Left ventricle myocardium inferior (tissue), 1 donor: ENCODE data around the gene TMPRSS3. TPM values are rescaled to one million over a fixed set of nuclear protein-coding genes. Genes with fewer than 3 reads are reported as not detected.

Experiments
- DNase-seq: peaks from one replicate; pipeline ENCODE4 v3.0.0-alpha.2; 2020
- H3K27ac ChIP-seq: fragments of 200-600 bp; replicated peaks from 2 replicates; pipeline ENCODE4 v1.8.0; 2021
- H3K27me3 ChIP-seq: fragments of 200-600 bp; 2 replicates; pipeline ENCODE4 v1.8.0; 2021; ENCODE audit warnings: low read depth
- H3K36me3 ChIP-seq: fragments of 200-600 bp; 2 replicates; pipeline ENCODE4 v1.8.0; 2021
- H3K4me1 ChIP-seq: fragments of 200-600 bp; 2 replicates; pipeline ENCODE4 v1.8.0; 2021
- H3K4me3 ChIP-seq: fragments of 200-600 bp; 2 replicates; pipeline ENCODE4 v1.8.0; 2021; ENCODE audit warnings: mild to moderate bottlenecking, moderate library complexity
- H3K9me3 ChIP-seq: fragments of 200-600 bp; replicated peaks from 2 replicates; pipeline ENCODE4 v1.8.0; 2021
- intact Hi-C: fragments of 100-400 bp; cut with micrococcal nuclease; formaldehyde crosslinking; loops from one replicate; pipeline ENCODE4 v1.11.0; 2022
- total RNA-seq: library from RNA; stranded (reverse); fragmentation: NEBNext Ultra II Directional; extraction: Animal tissue kit (Norgen Biotek cat#: 25700); gene quantifications from one replicate; pipeline ENCODE4 v1.2.1, GENCODE V29; 2021
- TF ChIP-seq, protein P1 (sequence below): fragments of 200-600 bp; IDR thresholded peaks from 2 replicates; pipeline ENCODE4 v1.8.0; 2021; ENCODE audit warnings: antibody characterized with exemption, mild to moderate bottlenecking, borderline replicate concordance
- donor health status: DM: no; HTN: yes; CAD: no; lungs with severe emphysema.

Gene TMPRSS3
- total RNA-seq, 1 donor from 2014 or later = not detected

DNA sequence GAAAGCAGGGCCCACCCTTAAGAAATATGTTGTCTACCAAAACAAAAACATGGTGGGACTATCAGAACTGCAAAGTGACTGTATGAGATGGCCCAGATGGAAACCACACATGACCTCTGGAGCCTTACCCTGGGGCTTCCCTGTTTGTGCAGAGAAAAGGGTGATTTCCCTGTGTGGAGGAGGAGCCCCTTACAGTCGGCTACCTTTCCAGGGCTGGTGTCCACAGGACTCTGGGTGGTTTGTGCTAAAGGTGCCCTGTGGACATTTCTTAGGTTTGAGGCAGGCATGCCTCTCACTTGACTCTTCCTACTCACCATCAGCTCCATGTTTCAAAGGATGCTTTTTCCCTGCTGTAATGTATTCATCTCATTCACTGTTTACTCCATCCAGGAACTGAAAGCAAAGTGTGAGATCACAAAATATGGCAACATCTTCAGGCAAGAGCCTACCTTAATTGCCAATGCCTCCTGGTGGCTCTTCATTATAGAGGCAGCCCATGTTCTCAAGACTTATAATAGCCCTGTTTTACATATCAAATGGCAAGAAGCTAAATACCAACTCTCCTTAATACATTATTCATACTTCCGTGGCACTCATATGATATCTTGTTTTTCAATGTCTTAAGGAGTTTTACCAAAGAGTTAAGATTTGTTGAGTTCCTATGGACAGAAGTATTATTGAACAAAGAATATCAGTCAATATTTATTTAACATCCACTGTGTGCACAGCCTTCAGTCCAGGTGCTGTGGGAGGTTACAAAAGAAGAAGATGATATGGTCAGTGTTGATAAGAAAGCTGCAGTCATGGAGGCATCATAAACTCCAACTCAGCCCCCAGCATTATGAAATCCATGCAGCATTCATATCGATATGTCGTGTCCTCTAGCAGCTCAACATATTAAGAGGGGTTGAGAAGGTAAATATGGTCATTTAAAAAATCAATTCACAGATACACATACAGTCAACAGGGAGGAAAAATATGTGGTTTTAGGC, 65.2 kb downstream of the TMPRSS3 start:
- no peaks in the 10 kb centered on the region for H3K4me1 ChIP-seq
- TF ChIP-seq, protein P1, sequence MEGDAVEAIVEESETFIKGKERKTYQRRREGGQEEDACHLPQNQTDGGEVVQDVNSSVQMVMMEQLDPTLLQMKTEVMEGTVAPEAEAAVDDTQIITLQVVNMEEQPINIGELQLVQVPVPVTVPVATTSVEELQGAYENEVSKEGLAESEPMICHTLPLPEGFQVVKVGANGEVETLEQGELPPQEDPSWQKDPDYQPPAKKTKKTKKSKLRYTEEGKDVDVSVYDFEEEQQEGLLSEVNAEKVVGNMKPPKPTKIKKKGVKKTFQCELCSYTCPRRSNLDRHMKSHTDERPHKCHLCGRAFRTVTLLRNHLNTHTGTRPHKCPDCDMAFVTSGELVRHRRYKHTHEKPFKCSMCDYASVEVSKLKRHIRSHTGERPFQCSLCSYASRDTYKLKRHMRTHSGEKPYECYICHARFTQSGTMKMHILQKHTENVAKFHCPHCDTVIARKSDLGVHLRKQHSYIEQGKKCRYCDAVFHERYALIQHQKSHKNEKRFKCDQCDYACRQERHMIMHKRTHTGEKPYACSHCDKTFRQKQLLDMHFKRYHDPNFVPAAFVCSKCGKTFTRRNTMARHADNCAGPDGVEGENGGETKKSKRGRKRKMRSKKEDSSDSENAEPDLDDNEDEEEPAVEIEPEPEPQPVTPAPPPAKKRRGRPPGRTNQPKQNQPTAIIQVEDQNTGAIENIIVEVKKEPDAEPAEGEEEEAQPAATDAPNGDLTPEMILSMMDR = no peak
- no peak for DNase-seq
- H3K9me3 ChIP-seq = peaks cover 29% of the 10 kb centered on the region
- intact Hi-C loops = no loop called here
- peaks cover 33% of the 10 kb centered on the region for H3K27me3 ChIP-seq
- H3K4me3 ChIP-seq = no peak overlapping the region
- no peak overlapping the region for H3K27ac ChIP-seq
- H3K36me3 ChIP-seq = no peaks in the 10 kb centered on the region

DNA sequence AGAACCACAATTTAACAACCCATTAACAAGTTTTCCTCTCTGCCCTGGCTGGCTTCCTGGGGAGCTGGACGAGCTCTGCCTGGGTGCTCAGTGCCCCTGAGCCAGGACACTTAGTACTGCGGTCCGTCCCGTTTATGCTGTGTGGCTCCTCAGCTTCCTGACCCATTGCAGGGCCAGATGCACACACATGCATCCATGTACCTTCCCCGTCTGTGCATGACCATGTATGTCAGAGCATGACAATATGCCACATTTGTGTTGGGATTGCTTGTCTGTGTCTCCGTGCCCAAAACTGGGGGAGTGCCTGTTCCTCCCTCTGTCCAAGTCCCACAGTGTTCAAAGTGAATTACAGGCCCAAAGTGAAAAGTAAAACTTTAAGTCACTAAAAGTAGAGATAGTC, 71.0 kb downstream of the TMPRSS3 start:
- Histone ChIP-seq H3K27me3 (peaks cover 37% of the 10 kb centered on the region), H3K4me3 (no peak overlapping the region), H3K4me1 (no peaks in the 10 kb centered on the region), H3K36me3 (no peaks in the 10 kb centered on the region), H3K27ac (no peak overlapping the region), H3K9me3 (peaks cover 13% of the 10 kb centered on the region)
- no peak for DNase-seq
- TF ChIP-seq, protein P1 = no peak
- intact Hi-C loops = no loop called here

Other genes starting within 250 kb of the TMPRSS3 start
- 8.7 TPM for gene ABCG1, start 176.9 kb downstream of the TMPRSS3 start, total RNA-seq
- gene TFF3, start 80.6 kb downstream of the TMPRSS3 start, total RNA-seq = 2.9 TPM
- not detected for gene TFF2, start 45.1 kb downstream of the TMPRSS3 start, total RNA-seq
- gene TFF1, start 29.5 kb downstream of the TMPRSS3 start, total RNA-seq = not detected
- not detected for gene UBASH3A, start 7.8 kb upstream of the TMPRSS3 start, total RNA-seq
- gene RSPH1, start 100.2 kb upstream of the TMPRSS3 start, total RNA-seq = not detected
- gene SLC37A1, start 117.8 kb upstream of the TMPRSS3 start, total RNA-seq = 3.8 TPM